Natural killer cell (primary cell): ENCODE data around the gene KRT79. TPM values are rescaled to one million over a fixed set of nuclear protein-coding genes. Genes with fewer than 3 reads are reported as not detected.

Experiments used
- ATAC-seq, 3 donors: fragments of 150-1000 bp in 2 of 3; fragments of 200-7000 bp in 1 of 3; cut with Tn5 transposase; 1 replicate in 1 of 3; 2 replicates in 2 of 3; pipeline ENCODE4 v1.10.0; 2021; ENCODE audit warnings: mild to moderate bottlenecking in 2 of 3, moderate library complexity in 2 of 3
- DNase-seq, 2 donors: peaks; one replicate each; pipeline versions ENCODE4 v3.0.0 to v3.0.0-alpha.2; 2013 to 2021; ENCODE audit warnings: mixed read lengths in 1 of 2
- H3K27ac ChIP-seq: one replicate; pipeline ENCODE4 v1.5.1; 2013; ENCODE audit warnings: mild to moderate bottlenecking, low read length
- H3K27me3 ChIP-seq: one replicate; pipeline ENCODE4 v1.6.1; 2013; ENCODE audit warnings: low read length; ENCODE audit not compliant: control insufficient read depth, insufficient read depth
- H3K36me3 ChIP-seq: one replicate; pipeline ENCODE4 v1.6.1; 2013; ENCODE audit warnings: low read length; ENCODE audit not compliant: control insufficient read depth, insufficient read depth
- H3K4me1 ChIP-seq: one replicate; pipeline ENCODE4 v1.6.1; 2013; ENCODE audit warnings: low read length; ENCODE audit not compliant: control insufficient read depth, insufficient read depth
- H3K4me3 ChIP-seq: one replicate; pipeline ENCODE4 v1.5.1; 2013; ENCODE audit warnings: low read length
- H3K9me3 ChIP-seq: one replicate; pipeline ENCODE4 v1.6.1; 2013; ENCODE audit warnings: low read length; ENCODE audit not compliant: control insufficient read depth, insufficient read depth
- H3K27ac Mint-ChIP-seq, 2 donors: one replicate each; pipeline ENCODE4 v1.8.0; 2022; ENCODE audit warnings: mild to moderate bottlenecking in 2 of 2, mixed read lengths in 2 of 2, moderate library complexity in 1 of 2
- H3K27me3 Mint-ChIP-seq, 2 donors: one replicate each; pipeline ENCODE4 v1.8.0; 2022; ENCODE audit warnings: low read depth in 2 of 2, mixed read lengths in 2 of 2
- H3K36me3 Mint-ChIP-seq: one replicate; pipeline ENCODE4 v1.8.0; 2022; ENCODE audit warnings: mixed read lengths
- H3K4me1 Mint-ChIP-seq, 2 donors: one replicate each; pipeline ENCODE4 v1.8.0; 2022; ENCODE audit warnings: mixed read lengths in 2 of 2
- H3K4me3 Mint-ChIP-seq: one replicate; pipeline ENCODE4 v1.8.0; 2022; ENCODE audit warnings: mild to moderate bottlenecking, moderate library complexity, mixed read lengths
- H3K9me3 Mint-ChIP-seq, 2 donors: one replicate each; pipeline ENCODE4 v1.8.0; 2022; ENCODE audit warnings: mixed read lengths in 2 of 2
- CTCF ChIP-seq: fragments of 200-600 bp; IDR thresholded peaks from one replicate; pipeline ENCODE4 v1.8.0; 2022; ENCODE audit warnings: antibody characterized with exemption
- WGBS: methylation state at CpG from one replicate; pipeline ENCODE4 v1.1.7; 2013; ENCODE audit warnings: missing lambda C conversion rate; ENCODE audit not compliant: insufficient coverage; 5-methylcytosine and 5-hydroxymethylcytosine counted together
- intact Hi-C: fragments of 100-400 bp; cut with micrococcal nuclease; formaldehyde crosslinking; loops from one replicate; pipeline ENCODE4 v1.14.2; 2022
- total RNA-seq, 4 donors: library from RNA; stranded (reverse); fragments of 120-200 nt in 1 of 4; gene quantifications; one replicate each; pipeline versions ENCODE4 v1.2.3 to v1.2.4, GENCODE V29; 2013 to 2022

Gene KRT79
- total RNA-seq, 3 donors from 2014 or later (not counting 1 experiment from before 2014, with no cell fraction given), result 0.18 TPM; not detected in 2

GRCh38 chr12:52827499-52828090 lies 6.5 kb downstream of the KRT79 start:
- Histone ChIP-seq H3K27ac (no peak overlapping the region), H3K36me3 (no peaks in the 10 kb centered on the region), H3K9me3 (no peaks in the 10 kb centered on the region), H3K27me3 (no peaks in the 10 kb centered on the region), H3K4me1 (no peaks in the 10 kb centered on the region), H3K4me3 (no peak overlapping the region)
- intact Hi-C loops, result no loop called here
- no peak overlapping the region for H3K27ac Mint-ChIP-seq
- peaks cover 0 to 5% of the 10 kb centered on the region in 2 donors for H3K27me3 Mint-ChIP-seq
- no peak overlapping the region for H3K4me3 Mint-ChIP-seq
- WGBS, result 82% methylated on average over 5 of the region's 6 CpGs
- no peaks in the 10 kb centered on the region for H3K9me3 Mint-ChIP-seq
- ATAC-seq (no peak), DNase-seq (no peak)
- no peak for TF ChIP-seq CTCF
- H3K36me3 Mint-ChIP-seq, result no peaks in the 10 kb centered on the region
- peaks cover 0 to 16% of the 10 kb centered on the region in 2 donors for H3K4me1 Mint-ChIP-seq

DNA sequence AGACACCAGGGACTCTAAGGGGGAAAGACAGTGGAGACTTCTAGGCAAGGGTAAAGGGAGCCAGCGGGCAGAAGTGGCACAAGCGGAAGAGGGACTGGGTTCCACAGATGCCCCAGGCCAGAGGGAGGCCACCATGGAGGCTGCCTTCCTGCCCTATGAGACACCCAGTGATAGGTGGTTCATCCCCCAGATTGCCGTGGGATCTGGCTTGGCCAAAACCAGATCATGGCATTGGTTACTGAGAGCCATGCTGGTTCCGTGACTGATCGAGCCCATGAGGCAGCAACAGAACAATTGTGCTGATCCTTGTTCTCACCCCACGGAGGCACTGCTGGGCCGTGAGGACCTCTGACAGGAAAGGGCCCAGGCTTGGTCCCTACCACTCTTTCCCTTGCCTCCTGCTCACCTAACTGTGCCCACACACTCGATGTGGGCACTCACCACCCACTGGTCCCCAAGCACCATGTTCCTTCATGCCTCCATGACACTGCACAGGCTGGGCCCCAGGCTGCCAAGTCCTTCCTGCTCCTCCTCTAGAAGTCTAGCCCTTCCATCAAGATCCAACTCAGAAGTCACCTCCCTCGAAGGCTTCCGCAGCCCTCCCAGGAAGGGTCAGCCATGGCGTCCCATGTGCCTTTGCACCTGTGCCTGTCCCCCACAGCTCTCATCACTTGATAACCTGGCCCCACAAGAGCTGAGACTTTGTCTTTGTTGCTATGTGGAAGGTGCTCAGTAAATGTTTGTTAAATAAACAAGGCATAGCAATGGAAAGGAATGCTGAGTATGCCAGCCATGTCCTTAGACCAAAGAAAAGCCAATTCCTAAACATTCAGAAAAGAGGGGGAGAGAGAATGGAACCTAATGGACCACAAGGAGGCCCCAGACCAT lies 7.3 kb downstream of the KRT79 start:
- H3K36me3 ChIP-seq, result no peaks in the 10 kb centered on the region
- H3K27me3 Mint-ChIP-seq, result peaks cover 0 to 5% of the 10 kb centered on the region in 2 donors
- H3K9me3 Mint-ChIP-seq, result no peaks in the 10 kb centered on the region
- H3K27me3 ChIP-seq, result no peaks in the 10 kb centered on the region
- no peak overlapping the region for H3K4me3 Mint-ChIP-seq
- DNase-seq (no peak), ATAC-seq (no peak)
- no peak overlapping the region for H3K27ac Mint-ChIP-seq
- no peaks in the 10 kb centered on the region for H3K36me3 Mint-ChIP-seq
- no peaks in the 10 kb centered on the region for H3K9me3 ChIP-seq
- peaks cover 0 to 16% of the 10 kb centered on the region in 2 donors for H3K4me1 Mint-ChIP-seq
- H3K27ac ChIP-seq, result no peak overlapping the region
- 88% methylated on average over 11 of the region's 11 CpGs for WGBS
- no peak overlapping the region for H3K4me3 ChIP-seq
- TF ChIP-seq CTCF, result no peak
- no peaks in the 10 kb centered on the region for H3K4me1 ChIP-seq
- intact Hi-C loops, result no loop called here

GRCh38 chr12:52825961-52826360 lies 8.2 kb downstream of the KRT79 start:
- Histone ChIP-seq H3K27me3 (no peaks in the 10 kb centered on the region), H3K27ac (no peak overlapping the region), H3K4me1 (no peaks in the 10 kb centered on the region), H3K9me3 (no peaks in the 10 kb centered on the region), H3K4me3 (no peak overlapping the region), H3K36me3 (no peaks in the 10 kb centered on the region)
- no peaks in the 10 kb centered on the region for H3K9me3 Mint-ChIP-seq
- DNase-seq (no peak), ATAC-seq (no peak)
- H3K36me3 Mint-ChIP-seq, result no peaks in the 10 kb centered on the region
- WGBS, result 85% methylated on average over 4 of the region's 4 CpGs
- no peak overlapping the region for H3K4me3 Mint-ChIP-seq
- no peak overlapping the region for H3K27ac Mint-ChIP-seq
- H3K4me1 Mint-ChIP-seq, result peaks cover 0 to 16% of the 10 kb centered on the region in 2 donors
- TF ChIP-seq CTCF, result no peak
- intact Hi-C loops, result no loop called here
- peaks cover 0 to 5% of the 10 kb centered on the region in 2 donors for H3K27me3 Mint-ChIP-seq
